ENCODE measurements around the gene LATS2. TPM values are rescaled to one million over a fixed set of nuclear protein-coding genes. Genes with fewer than 3 reads are reported as not detected.

The LATS2 gene
- total RNA-seq, 1 donor from 2014 or later: 58.3 TPM

DNA sequence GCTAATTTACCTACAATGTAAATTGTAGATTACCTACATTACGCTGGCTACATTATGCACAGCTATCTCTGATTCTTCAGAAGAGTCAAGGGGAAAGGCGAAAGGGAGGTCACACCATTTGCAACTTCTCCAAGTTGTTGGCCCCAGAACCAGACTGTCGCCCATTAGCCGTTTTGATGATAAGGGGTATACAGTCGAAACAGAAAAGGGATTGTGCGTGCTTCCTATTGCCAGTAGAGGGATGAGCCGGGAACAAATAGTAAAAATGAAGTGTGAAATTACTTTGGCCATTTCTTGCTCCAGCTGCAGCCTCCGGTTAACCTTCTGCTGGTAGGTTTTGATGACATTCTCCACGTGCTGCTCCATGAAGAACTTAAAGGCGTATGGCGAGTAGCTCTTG is 73.8 kb downstream of the LATS2 start:
- Mint-ChIP-seq H3K4me1 (ENCODE audit: unreplicated experiment) (peaks cover 38% of the 10 kb centered on the region), H3K27ac (ENCODE audit: unreplicated experiment) (peak overlapping the region; percentile 31), H3K36me3 (ENCODE audit: unreplicated experiment) (peaks cover 47% of the 10 kb centered on the region), H3K27me3 (ENCODE audit: unreplicated experiment) (no peaks in the 10 kb centered on the region), H3K4me3 (ENCODE audit: unreplicated experiment) (no peak overlapping the region), H3K9me3 (ENCODE audit: unreplicated experiment) (no peaks in the 10 kb centered on the region)
- no peak for TF ChIP-seq CTCF (IDR thresholded peaks at IDR 0.05)
- DNase-seq (ENCODE audit: extremely low spot score, unreplicated experiment): no peak

- no peaks in the 10 kb centered on the region for H3K27me3 Mint-ChIP-seq (ENCODE audit: unreplicated experiment)
- H3K36me3 Mint-ChIP-seq (ENCODE audit: unreplicated experiment): peaks cover 40% of the 10 kb centered on the region
- H3K4me3 Mint-ChIP-seq (ENCODE audit: unreplicated experiment): no peak overlapping the region
- H3K4me1 Mint-ChIP-seq (ENCODE audit: unreplicated experiment): peaks cover 29% of the 10 kb centered on the region
- H3K27ac Mint-ChIP-seq (ENCODE audit: unreplicated experiment): peak overlapping the region; percentile 68
- no peak for TF ChIP-seq CTCF (IDR thresholded peaks at IDR 0.05)
- DNase-seq (ENCODE audit: extremely low spot score, unreplicated experiment): no peak
- H3K9me3 Mint-ChIP-seq (ENCODE audit: unreplicated experiment): no peaks in the 10 kb centered on the region
Measured at GRCh38 chr13:20984879-20985278, 76.5 kb downstream of the LATS2 start.

DNA sequence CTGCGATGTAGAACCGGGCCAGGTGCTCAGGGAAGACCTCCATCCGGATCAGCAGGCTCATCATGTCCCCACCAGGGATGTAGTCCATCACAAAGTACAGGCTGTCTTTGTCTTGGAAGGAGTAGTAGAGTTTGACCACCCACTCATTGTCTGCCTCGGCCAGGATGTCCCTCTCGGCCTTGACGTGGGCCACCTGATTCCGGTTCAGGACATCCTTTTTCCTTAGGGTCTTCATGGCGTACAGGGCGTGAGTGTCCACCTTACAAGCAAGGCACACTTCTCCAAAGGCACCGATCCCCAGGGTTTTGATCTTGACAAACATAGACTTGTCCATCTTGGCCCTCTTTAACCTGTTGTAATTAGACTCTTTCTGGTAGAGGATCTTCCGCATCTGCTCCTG is 78.0 kb downstream of the LATS2 start:
- H3K27me3 Mint-ChIP-seq (ENCODE audit: unreplicated experiment): no peaks in the 10 kb centered on the region
- TF ChIP-seq CTCF (IDR thresholded peaks at IDR 0.05): no peak
- no peaks in the 10 kb centered on the region for H3K9me3 Mint-ChIP-seq (ENCODE audit: unreplicated experiment)
- peaks cover 29% of the 10 kb centered on the region for H3K4me1 Mint-ChIP-seq (ENCODE audit: unreplicated experiment)
- peak overlapping the region; percentile 68 for H3K27ac Mint-ChIP-seq (ENCODE audit: unreplicated experiment)
- peaks cover 43% of the 10 kb centered on the region for H3K36me3 Mint-ChIP-seq (ENCODE audit: unreplicated experiment)
- DNase-seq (ENCODE audit: extremely low spot score, unreplicated experiment): no peak
- no peak overlapping the region for H3K4me3 Mint-ChIP-seq (ENCODE audit: unreplicated experiment)

DNA sequence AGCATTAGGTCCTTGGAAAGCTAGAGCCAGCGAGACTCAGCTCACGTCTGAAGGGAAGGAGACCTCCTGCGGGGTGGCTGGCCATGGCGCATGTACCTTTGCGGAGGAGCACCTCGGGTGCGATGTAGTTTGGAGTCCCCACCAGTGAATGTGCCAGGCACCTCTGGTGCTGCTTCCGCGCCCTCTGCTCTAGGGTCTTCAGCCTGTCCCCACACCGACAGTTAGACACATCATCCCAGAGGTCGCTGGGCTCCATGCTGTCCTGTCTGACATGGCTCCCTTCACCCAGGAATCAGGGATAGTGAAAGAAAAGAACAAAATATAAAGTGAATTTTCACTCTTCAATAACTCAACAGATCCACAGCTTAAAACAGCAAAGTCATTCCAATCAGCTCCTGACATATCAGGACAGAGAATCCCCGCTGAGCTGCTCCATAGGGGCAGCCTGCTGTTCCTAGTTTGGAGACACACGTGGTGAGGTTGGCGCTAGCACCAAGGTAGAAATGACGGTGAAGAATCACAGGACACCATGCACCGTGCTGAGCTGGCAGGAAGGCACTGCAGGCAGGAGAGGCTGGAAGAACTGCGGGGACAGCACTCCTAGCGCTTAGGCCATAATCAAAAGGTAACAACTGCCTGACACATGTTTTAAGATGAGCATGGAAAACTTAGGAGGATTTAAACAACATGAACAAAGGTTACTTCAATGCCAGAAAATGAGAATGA is 79.9 kb downstream of the LATS2 start:
- H3K27ac Mint-ChIP-seq (ENCODE audit: unreplicated experiment): no peak overlapping the region
- H3K4me3 Mint-ChIP-seq (ENCODE audit: unreplicated experiment): no peak overlapping the region
- no peaks in the 10 kb centered on the region for H3K9me3 Mint-ChIP-seq (ENCODE audit: unreplicated experiment)
- H3K4me1 Mint-ChIP-seq (ENCODE audit: unreplicated experiment): peaks cover 28% of the 10 kb centered on the region
- H3K27me3 Mint-ChIP-seq (ENCODE audit: unreplicated experiment): no peaks in the 10 kb centered on the region
- DNase-seq (ENCODE audit: extremely low spot score, unreplicated experiment): no peak
- H3K36me3 Mint-ChIP-seq (ENCODE audit: unreplicated experiment): peaks cover 38% of the 10 kb centered on the region
- no peak for TF ChIP-seq CTCF (IDR thresholded peaks at IDR 0.05)

- Mint-ChIP-seq H3K4me1 (ENCODE audit: unreplicated experiment) (peaks cover 26% of the 10 kb centered on the region), H3K27ac (ENCODE audit: unreplicated experiment) (no peak overlapping the region), H3K27me3 (ENCODE audit: unreplicated experiment) (no peaks in the 10 kb centered on the region), H3K9me3 (ENCODE audit: unreplicated experiment) (no peaks in the 10 kb centered on the region), H3K4me3 (ENCODE audit: unreplicated experiment) (no peak overlapping the region), H3K36me3 (ENCODE audit: unreplicated experiment) (peaks cover 36% of the 10 kb centered on the region)
- TF ChIP-seq CTCF (IDR thresholded peaks at IDR 0.05): no peak
- no peak for DNase-seq (ENCODE audit: extremely low spot score, unreplicated experiment)
Measured at GRCh38 chr13:20980899-20981298, 80.5 kb downstream of the LATS2 start.

All from osteocyte (in vitro differentiated cells).